ELF-1 (cell line): ENCODE results near the gene GSDMA.

Experiments used
- DNase-seq: peaks from one replicate; pipeline ENCODE4 v3.0.0-alpha.2; 2016; ENCODE audit warnings: low read depth, low spot score

The GSDMA gene

GRCh38 chr17:39962642-39963220 lies at the start of gene GSDMA:
Gene GSDMA (plus strand): TSS chr17:39963004. CDS start chr17:39965688, 2,684 bp downstream.
- DNase-seq: no peak

GRCh38 chr17:39913989-39914388 lies 48.8 kb upstream of the GSDMA start:
- no peak for DNase-seq

- no peak for DNase-seq
Observed at GRCh38 chr17:39915559-39915958, 47.2 kb upstream of the GSDMA start.

- no peak for DNase-seq
Observed at GRCh38 chr17:39916918-39917317, 45.9 kb upstream of the GSDMA start.

- no peak for DNase-seq
Observed at GRCh38 chr17:39919087-39919683, 43.6 kb upstream of the GSDMA start.

- no peak for DNase-seq
Observed at GRCh38 chr17:39920218-39921210, 42.3 kb upstream of the GSDMA start.

- DNase-seq: no peak
Observed at GRCh38 chr17:39921323-39921722, 41.5 kb upstream of the GSDMA start.

GRCh38 chr17:39922006-39922405 lies 40.8 kb upstream of the GSDMA start:
- no peak for DNase-seq

GRCh38 chr17:39923230-39923629 lies 39.6 kb upstream of the GSDMA start:
- DNase-seq: no peak

GRCh38 chr17:39923836-39924690 lies 38.7 kb upstream of the GSDMA start:
- peak; percentile 90 for DNase-seq

- DNase-seq: no peak
Observed at GRCh38 chr17:39924691-39925055, 38.1 kb upstream of the GSDMA start.

- peak; percentile 77 for DNase-seq
Observed at GRCh38 chr17:39925282-39926134, 37.3 kb upstream of the GSDMA start.

GRCh38 chr17:39926135-39926587 lies 36.6 kb upstream of the GSDMA start:
- DNase-seq: no peak

GRCh38 chr17:39926588-39927100 lies 36.2 kb upstream of the GSDMA start:
- DNase-seq: peak; percentile 45

GRCh38 chr17:39927101-39927928 lies 35.5 kb upstream of the GSDMA start, which contains the start of the genes LRRC3C and ORMDL3:
Gene LRRC3C (plus strand): TSS chr17:39927732. CDS start chr17:39941524, 13,792 bp downstream.
Gene ORMDL3 (minus strand): TSS chr17:39927601. CDS start chr17:39924203, 3,398 bp downstream.
- DNase-seq: peak; percentile 97

GRCh38 chr17:39927929-39928857 lies 34.6 kb upstream of the GSDMA start:
- DNase-seq: no peak

GRCh38 chr17:39928858-39929645 lies 33.8 kb upstream of the GSDMA start:
- no peak for DNase-seq
